Measurements from ENCODE around the gene USP25.

- TF ChIP-seq POLR2AphosphoS5 (IDR thresholded peaks at IDR 0.05) (no peak), EP300 (IDR thresholded peaks at IDR 0.05) (no peak), CTCF (IDR thresholded peaks at IDR 0.05) (no peak), POLR2A (IDR thresholded peaks at IDR 0.05) (no peak)
Observed at GRCh38 chr21:15725949-15726348, 3.8 kb upstream of the USP25 start.

All from suprapubic skin (tissue), 4 donors.